HG03342 (cell line): Measurements from ENCODE around the gene NET1.
"Not testable (repeated sequence)": the region's sequence is repeated elsewhere in the genome, so short reads cannot be mapped to it uniquely, and the experiment has no call there.

Experiments
- ATAC-seq: cut with Tn5 transposase; IDR thresholded peaks from one replicate; pipeline ENCODE4 v1.9.1; 2021; ENCODE audit warnings: mild to moderate bottlenecking, moderate library complexity; ENCODE audit not compliant: unreplicated experiment

NET1 gene

GRCh38 chr10:5461914-5462840, 49.8 kb downstream of the NET1 start:
- ATAC-seq = no peak

- ATAC-seq = no peak
Observed at GRCh38 chr10:5462841-5463293, 50.5 kb downstream of the NET1 start.

- ATAC-seq = no peak
Observed at GRCh38 chr10:5464546-5464945, 52.2 kb downstream of the NET1 start.

- ATAC-seq = no peak
Observed at GRCh38 chr10:5465976-5466450, 53.7 kb downstream of the NET1 start.

- no peak for ATAC-seq
Observed at GRCh38 chr10:5466451-5467206, 54.3 kb downstream of the NET1 start.

- ATAC-seq = no peak
Observed at GRCh38 chr10:5467207-5467535, 54.8 kb downstream of the NET1 start.

GRCh38 chr10:5467634-5468255, 55.4 kb downstream of the NET1 start:
- ATAC-seq = no peak

GRCh38 chr10:5468262-5469106, 56.1 kb downstream of the NET1 start:
- ATAC-seq = no peak

- no peak for ATAC-seq
Observed at GRCh38 chr10:5469353-5470061, 57.1 kb downstream of the NET1 start.

GRCh38 chr10:5470062-5470751, 57.9 kb downstream of the NET1 start:
- no peak for ATAC-seq

- not testable (repeated sequence) for ATAC-seq
Observed at GRCh38 chr10:5474642-5475041, 62.3 kb downstream of the NET1 start.

GRCh38 chr10:5475088-5475487, 62.7 kb downstream of the NET1 start:
- ATAC-seq = not testable (repeated sequence)

- not testable (repeated sequence) for ATAC-seq
Observed at GRCh38 chr10:5475974-5476807, 63.8 kb downstream of the NET1 start.

- no peak for ATAC-seq
Observed at GRCh38 chr10:5476918-5477525, 64.7 kb downstream of the NET1 start.

- no peak for ATAC-seq
Observed at GRCh38 chr10:5477948-5478693, 65.8 kb downstream of the NET1 start.

GRCh38 chr10:5478694-5479305, 66.4 kb downstream of the NET1 start:
- no peak for ATAC-seq
